NCI-H1092 (cell line): ENCODE measurements around the gene PACRGL.
A peak's percentile ranks its signal among the peaks of the same experiment; 100 is the strongest.
"Not testable (repeated sequence)": the region's sequence is repeated elsewhere in the genome, so short reads cannot be mapped to it uniquely, and the experiment has no call there.

Experiments used
- DNase-seq: peaks from one replicate; lab custom pipeline; 2025; lab: John Stamatoyannopoulos, UW

PACRGL gene

DNA sequence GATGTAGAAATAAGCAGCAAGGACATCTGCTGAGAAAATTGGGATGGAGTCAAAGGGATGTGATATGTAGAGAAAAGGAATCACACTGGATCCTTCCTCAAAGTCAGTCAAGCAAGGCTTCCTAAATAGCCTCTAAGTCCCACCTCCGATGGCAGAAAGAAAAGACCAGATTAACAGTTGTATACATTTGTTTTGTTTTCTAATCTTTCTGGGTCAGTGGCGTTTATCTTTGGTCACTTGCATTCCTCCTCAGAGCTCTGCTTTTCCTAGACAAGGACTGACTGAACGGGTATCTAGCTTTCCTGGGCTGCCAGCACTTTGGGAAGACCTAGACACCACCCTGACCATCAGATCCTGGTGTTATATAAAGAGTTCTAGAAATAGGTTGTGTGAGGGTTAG, 23.2 kb downstream of the PACRGL start:
- no peak for DNase-seq

DNA sequence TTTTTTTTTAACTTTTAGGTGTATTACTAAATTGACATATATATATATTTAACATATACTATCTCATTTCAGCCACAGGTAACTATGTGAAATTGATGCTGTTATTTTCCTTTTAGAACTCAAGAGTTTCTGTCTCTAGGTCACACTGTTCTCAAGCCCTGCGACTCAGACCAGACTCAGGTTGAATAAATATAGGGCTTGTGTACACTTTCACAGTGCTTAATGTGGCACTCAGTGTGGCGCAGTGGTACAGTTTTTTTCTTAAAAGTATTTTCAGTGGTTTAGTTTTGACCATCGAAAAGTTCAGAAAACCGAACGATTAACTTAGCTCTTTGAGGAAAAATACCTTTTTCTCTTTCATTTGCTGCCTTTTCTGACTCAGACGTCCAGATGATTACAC, 24.7 kb downstream of the PACRGL start:
- DNase-seq: no peak

DNA sequence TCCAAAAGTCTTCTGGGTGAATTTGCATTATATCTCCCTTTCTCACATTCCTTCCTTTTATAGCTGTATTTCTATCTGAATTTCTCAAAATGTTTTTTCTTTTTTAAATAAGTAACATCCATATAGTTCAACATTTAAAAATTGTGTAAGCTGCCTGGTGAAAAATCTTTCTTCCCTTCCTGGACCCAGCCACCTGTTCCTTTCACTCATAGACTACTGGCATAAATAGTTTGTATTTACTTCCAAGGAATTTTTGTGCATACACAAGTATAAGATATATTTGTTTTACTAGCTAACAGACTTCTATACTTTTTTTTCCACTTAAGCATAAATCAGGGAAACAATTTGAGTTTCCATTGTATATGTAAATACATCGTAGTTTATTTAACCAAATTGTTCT, 35.7 kb downstream of the PACRGL start:
- no peak for DNase-seq

DNA sequence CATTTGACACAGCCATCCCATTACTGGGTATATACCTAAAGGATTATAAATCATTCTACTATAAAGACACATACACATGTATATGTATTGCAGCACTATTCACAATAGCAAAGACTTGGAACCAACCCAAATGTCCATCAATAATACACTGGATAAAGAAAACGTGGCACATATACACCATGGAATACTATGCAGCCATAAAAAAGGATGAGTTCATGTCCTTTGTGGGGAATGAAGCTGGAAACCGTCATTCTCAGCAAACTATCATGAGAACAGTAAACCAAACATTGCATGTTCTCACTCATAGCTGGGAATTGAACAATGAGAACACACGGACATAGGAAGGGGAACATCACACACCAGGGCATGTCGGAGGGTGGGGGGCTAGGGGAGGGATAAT, 45.7 kb downstream of the PACRGL start:
- not testable (repeated sequence) for DNase-seq

DNA sequence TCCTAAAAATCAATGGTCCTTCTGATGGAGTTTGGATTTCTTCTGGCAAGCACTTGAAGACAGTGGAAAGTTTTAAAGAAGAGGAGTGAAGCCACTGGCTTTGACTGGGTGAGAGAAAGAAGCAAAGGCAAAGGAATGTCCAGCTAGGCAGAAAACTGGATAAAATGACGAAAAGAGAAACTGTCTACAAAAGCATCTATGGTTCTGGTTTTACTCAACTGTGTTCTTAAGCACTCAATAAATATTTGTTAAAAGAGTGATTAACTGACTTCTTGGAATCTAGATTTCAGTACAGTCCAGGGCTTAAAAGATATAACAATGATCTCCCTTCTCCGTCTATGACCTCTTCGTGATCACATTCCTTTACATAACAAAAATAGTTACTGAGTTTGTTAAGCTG, 52.4 kb downstream of the PACRGL start:
- DNase-seq: no peak

DNA sequence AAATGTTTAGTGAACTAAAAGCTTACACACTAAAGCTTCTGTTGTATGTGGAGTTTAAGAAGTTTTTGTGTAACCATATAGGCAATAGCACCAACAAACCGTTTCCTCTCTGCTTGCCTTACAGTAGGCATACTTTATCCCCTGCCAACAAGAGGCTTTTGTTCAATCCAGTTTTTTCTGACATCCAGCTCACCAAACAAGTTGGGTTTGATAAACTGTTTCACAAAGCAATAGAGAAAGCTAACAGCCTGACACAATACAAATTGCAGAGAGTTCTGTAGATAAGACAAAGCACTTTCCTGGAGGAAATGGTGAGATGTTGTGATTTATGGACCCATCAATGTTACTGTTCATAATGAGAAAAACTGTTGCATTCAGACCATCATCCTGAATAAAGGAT, 53.8 kb downstream of the PACRGL start:
- no peak for DNase-seq

DNA sequence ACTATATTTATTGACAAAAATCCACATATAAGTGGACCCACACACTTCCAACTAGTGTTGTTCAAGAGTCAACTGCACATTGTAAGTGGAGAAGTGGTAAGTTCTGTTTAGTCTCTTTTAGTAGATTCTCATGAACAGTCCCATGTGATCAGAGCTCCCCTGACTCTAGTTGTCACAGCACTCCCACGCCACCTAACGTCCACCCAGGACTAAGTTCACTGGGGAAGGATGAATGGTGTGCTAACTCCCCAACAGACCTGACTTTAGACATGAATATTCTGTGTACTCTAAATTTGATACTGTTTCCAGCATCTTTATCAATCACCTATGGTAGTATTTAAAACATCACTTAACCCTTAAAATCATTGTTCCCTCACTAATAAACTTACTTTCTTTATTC, 59.8 kb downstream of the PACRGL start:
- no peak for DNase-seq

DNA sequence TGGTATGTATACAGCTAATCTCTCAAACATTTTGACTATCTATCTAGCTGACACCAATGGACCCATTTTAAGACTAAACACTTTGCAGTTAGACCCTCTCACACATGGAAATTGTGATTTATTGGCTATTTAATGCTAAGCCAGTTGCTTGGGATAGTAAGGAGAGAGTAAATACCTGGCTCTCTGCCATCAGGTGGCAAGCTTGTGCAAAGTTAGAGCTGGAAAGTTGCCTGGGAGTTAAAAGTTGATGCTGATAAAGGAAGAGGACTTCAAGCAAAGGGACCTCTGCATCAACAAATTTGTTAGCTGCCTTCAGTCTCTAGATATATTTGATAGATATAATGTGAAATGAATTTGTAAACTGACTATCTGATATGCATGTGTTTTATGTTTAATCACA, 61.1 kb downstream of the PACRGL start:
- DNase-seq: no peak

DNA sequence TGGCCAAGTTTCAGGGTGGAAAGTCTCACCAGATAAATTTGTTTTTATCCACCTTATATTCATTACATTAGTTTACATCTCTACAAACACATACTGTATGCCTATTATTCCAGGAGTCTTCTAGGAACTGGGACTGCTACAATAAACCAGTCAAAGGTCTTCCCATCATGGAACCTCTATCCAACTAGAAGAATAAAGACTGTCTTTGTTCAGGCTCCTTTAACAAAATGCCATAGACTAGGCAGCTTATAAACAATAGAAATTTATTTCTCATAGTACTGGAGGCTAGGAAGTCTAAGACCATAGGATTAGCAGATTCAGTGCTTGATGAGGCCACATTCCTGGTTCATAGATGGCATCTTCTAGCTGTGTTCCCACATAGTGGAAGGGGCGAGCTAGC, 61.6 kb downstream of the PACRGL start:
- no peak for DNase-seq

DNA sequence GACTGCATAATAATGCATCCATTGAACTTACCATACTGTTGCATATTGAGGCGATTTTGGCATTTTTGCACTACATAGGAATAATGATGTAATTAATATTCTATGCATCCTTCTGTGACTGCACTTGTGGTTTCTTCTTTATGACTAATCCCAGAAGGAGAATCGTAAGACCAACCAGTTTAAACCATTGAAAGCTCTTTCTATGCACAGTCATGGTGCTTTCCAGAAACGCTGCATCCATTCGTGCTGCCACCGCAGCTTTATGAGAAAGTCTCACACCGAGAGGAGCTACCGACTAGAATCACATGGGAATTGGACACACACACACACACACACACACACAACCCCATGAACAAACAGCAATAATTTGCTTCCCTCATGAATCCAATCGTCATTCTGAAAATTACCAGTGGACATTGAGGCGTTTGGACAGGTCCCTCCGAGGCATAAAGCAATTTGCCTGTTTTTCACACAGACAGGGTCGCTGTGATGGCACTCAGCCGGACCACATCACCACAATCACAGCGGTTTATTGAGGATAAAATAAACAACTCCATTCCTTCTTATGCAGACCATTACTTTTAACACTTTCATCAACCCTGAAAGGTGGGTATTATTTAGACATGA, 64.2 kb downstream of the PACRGL start:
- DNase-seq: no peak

DNA sequence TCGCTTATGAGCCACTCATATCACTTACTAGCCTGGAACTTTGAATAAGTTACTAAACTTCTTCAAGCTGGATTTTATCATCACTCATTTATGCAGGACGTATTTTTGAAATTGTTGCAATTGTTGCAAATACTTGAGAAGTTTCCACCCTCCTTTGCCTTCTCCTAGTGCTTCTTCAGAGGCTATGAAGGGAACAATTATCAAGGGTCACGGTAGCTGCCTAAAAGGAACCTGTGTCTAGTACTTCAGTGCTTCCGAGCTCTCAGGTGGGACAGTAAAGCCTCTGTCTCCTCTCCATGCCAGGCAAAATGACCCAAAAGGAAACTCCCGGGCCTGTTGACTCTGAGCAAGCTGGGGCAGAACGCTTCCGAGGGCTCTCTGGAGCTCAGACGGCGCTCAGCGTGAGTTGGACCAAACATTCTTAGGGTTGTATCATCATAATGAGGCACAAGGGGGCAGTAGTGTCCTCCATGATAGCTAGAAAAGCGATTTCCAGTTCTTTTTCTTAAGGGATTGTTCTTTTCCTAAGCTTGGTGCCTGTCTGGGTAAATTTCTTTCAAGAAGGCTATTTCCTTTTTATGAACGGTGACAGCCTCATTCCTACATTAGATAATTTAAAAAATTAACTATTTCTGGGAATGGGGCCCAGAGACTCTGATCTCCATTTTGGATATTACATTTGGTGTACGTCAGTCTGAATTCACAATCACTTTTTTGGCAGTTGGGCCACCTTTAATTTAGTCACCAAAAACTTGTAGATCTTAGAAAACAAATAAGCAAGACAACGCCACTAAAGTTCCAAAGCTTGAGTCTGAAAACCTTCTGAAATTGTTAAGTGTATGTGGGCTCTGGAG, 73.1 kb downstream of the PACRGL start:
- peak; percentile 61 for DNase-seq

DNA sequence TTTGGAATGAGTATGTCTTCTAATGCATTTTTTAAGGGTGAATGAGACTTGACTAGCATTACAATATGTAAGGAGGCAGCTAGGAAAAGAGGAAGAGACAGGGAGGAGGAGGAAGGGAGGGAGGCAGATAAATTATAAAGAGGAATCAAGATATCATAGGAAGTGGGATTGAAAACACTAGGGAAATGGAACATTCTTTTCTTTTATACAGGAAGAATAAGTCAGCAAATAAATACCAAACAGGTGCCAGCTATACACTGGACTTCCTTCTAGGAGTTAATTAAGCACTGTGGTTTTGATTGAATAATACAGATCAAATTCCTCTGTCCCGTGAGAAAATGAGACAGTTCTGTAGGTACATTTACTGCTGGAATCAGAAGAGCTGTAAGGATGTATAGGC, 78.6 kb downstream of the PACRGL start:
- DNase-seq: no peak

DNA sequence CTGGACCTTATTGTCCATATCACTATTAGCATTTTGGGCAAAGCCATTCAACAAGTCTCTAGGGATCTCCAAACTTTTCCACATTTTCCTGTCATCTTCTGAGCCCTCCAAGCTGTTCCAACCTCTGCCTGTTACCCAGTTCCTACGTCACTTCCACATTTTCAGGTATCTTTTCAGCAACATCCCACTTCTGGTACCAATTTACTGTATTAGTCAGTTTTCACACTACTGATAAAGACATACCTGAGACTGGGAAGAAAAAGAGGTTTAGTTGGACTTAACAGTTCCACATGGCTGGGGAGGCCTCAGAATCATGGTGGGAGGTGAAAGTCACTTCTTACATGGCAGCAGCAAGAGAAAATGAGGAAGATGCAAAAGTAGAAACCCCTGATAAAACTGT, 82.9 kb downstream of the PACRGL start:
- DNase-seq: not testable (repeated sequence)

DNA sequence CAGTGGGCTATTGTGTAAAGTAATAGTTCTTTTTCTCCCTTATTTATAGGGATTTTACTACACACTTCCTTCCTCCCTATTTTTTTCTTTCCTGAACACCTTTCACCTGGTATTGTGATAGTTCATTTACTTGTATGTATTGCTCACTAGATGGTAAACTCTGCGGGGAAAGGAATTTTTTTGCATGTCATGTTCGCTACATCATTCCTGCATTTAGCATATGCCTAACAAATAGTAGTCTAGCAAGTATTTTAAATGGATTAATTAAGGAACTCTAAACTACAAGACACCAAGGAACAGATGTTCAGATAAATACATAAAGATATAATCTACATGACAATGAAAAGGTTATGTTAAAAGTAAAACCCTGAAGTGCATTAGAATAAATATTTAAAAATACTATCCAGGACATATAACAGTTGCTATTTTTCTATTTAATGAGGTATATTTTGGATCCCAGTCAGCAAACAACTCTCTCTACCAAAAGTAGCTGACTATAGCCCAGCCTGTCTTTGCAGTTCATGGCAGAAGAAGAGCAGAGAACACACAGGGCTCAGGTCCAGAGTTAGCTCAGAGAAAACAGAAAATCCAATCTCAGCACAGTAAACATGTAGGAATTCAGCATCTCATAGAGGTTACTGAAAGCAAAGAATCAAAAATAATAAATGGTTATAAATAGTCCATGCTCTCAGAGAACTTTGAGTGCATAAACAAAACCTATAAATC, 87.8 kb downstream of the PACRGL start:
- no peak for DNase-seq
